ENCODE data around the gene SPECC1. TPM values are rescaled to one million over a fixed set of nuclear protein-coding genes. Genes with fewer than 3 reads are reported as not detected.

The SPECC1 gene
- total and polyA plus RNA-seq, 8 donors: 6.1 to 38.3 (median 7.1) TPM

- TF ChIP-seq, protein P1, sequence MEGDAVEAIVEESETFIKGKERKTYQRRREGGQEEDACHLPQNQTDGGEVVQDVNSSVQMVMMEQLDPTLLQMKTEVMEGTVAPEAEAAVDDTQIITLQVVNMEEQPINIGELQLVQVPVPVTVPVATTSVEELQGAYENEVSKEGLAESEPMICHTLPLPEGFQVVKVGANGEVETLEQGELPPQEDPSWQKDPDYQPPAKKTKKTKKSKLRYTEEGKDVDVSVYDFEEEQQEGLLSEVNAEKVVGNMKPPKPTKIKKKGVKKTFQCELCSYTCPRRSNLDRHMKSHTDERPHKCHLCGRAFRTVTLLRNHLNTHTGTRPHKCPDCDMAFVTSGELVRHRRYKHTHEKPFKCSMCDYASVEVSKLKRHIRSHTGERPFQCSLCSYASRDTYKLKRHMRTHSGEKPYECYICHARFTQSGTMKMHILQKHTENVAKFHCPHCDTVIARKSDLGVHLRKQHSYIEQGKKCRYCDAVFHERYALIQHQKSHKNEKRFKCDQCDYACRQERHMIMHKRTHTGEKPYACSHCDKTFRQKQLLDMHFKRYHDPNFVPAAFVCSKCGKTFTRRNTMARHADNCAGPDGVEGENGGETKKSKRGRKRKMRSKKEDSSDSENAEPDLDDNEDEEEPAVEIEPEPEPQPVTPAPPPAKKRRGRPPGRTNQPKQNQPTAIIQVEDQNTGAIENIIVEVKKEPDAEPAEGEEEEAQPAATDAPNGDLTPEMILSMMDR (IDR thresholded peaks at IDR 0.05): no peak
- Histone ChIP-seq H3K36me3 (no peaks in the 10 kb centered on the region), H3K27ac (peak overlapping the region in 1 of 2 donors; percentile 10), H3K4me1 (peaks cover 3 to 17% of the 10 kb centered on the region in 2 donors), H3K4me3 (no peak overlapping the region), H3K27me3 (no peaks in the 10 kb centered on the region), H3K9me3 (no peaks in the 10 kb centered on the region)
- ATAC-seq (peak; percentile 94), DNase-seq (peak in 1 of 4 donors; percentile 61)
- intact Hi-C loops (cut with DNase I): no loop called here
Observed at GRCh38 chr17:20206068-20206467, 196.9 kb downstream of the SPECC1 start.

DNA sequence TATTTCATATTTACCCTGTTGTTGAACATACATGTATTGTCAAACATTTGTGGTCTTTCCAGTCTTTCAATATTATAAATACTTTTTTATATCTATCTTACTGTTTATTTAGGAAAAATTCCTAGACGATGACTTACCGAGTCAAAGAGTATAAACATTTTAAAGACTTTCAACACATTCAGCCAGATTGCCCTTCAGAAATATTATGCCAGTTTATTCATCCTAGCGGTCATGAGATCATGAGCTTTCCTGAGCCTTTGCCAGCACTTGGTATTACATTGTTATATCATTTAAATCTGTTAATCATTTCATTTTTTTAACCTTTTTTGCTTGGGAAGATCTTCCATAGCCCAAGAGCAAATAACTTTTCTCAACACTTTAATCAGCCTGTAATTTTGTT, 197.4 kb downstream of the SPECC1 start:
- H3K27me3 ChIP-seq: no peaks in the 10 kb centered on the region
- H3K9me3 ChIP-seq: no peaks in the 10 kb centered on the region
- no peaks in the 10 kb centered on the region for H3K36me3 ChIP-seq
- TF ChIP-seq, protein P1 (IDR thresholded peaks at IDR 0.05): no peak
- H3K27ac ChIP-seq: peak overlapping the region in 1 of 2 donors; percentile 10
- peaks cover 3 to 17% of the 10 kb centered on the region in 2 donors for H3K4me1 ChIP-seq
- H3K4me3 ChIP-seq: no peak overlapping the region
- intact Hi-C loops (cut with DNase I): no loop called here
- no peak for DNase-seq
- ATAC-seq: peak; percentile 62

DNA sequence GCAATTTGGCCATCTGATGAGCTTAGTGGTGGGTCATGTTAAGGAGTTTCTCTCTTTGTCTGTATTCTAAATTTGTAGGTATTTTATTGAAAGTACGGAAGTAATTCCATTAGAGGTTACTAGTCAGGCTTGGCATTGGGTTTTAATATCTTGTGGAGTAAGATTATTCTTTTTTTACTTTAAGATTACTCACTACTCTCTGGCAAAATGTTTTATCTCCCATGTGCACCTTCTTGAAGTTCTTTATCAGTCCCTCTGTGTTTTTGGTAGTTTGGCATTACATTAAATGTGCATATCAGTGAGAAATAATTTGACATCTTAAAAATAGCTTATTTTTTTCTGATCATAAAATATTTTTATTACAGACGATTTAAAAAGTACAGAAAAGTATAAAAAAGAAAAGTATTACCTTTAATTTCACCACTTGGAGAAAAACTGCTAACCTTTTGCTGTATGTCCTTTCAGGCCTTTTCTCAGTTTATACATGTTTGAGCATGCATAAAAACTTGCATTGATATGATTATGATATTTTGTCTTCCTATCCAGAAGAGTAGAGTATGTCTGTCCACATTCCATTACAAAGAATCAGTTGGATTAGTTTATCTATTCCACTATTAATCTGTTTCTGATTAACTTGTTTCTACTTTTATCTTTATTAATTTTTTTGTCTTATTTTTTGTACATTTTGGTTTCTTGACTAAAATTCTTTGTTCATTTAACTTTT, 198.3 kb downstream of the SPECC1 start:
- Histone ChIP-seq H3K4me3 (no peak overlapping the region), H3K27me3 (no peaks in the 10 kb centered on the region), H3K9me3 (no peaks in the 10 kb centered on the region), H3K27ac (peak overlapping the region in 1 of 2 donors; percentile 10), H3K36me3 (no peaks in the 10 kb centered on the region), H3K4me1 (peaks cover 3 to 17% of the 10 kb centered on the region in 2 donors)
- ATAC-seq: no peak
- intact Hi-C loops (cut with DNase I): no loop called here
- DNase-seq: no peak
- TF ChIP-seq, protein P1 (IDR thresholded peaks at IDR 0.05): no peak

GRCh38 chr17:20208717-20209116, 199.6 kb downstream of the SPECC1 start:
- intact Hi-C loops (cut with DNase I): no loop called here
- Histone ChIP-seq H3K36me3 (no peaks in the 10 kb centered on the region), H3K27ac (no peak overlapping the region), H3K27me3 (no peaks in the 10 kb centered on the region), H3K4me1 (peaks cover 3 to 17% of the 10 kb centered on the region in 2 donors), H3K4me3 (no peak overlapping the region), H3K9me3 (no peaks in the 10 kb centered on the region)
- DNase-seq (no peak), ATAC-seq (no peak)
- TF ChIP-seq, protein P1 (IDR thresholded peaks at IDR 0.05): no peak

DNA sequence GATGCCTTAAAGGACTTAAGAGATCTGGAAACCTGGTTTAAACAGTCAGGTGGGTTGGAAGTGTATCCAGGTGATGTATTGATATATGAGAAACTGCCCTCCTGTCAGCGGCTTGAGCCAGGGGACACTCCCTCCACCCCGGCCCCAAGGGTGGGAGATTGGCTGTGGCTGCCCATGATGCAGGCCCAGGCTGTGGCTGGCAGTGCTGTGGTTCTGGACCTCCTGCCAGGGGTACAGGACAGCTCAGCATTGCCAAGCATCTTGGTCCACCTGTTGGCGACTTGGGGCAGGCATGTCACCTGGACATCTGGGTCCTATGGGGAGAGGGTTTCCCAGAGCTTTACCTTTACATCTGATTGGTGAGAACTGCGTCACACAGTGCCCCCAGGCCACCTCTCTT, 201.0 kb downstream of the SPECC1 start:
- Histone ChIP-seq H3K36me3 (no peaks in the 10 kb centered on the region), H3K27me3 (no peaks in the 10 kb centered on the region), H3K4me1 (peaks cover 3 to 17% of the 10 kb centered on the region in 2 donors), H3K9me3 (no peaks in the 10 kb centered on the region), H3K27ac (no peak overlapping the region), H3K4me3 (no peak overlapping the region)
- TF ChIP-seq, protein P1 (IDR thresholded peaks at IDR 0.05): no peak
- no peak for ATAC-seq
- intact Hi-C loops (cut with DNase I): no loop called here
- no peak for DNase-seq
